Germinal center (tissue), 1 donor: ENCODE data around the gene MANSC1.
"Not testable (repeated sequence)": the region's sequence is repeated elsewhere in the genome, so short reads cannot be mapped to it uniquely, and the experiment has no call there.

Experiments
- DNase-seq: peaks from one replicate; pipeline ENCODE4 v3.0.0; 2012; ENCODE audit warnings: mixed read lengths, low spot score

The MANSC1 gene

DNA sequence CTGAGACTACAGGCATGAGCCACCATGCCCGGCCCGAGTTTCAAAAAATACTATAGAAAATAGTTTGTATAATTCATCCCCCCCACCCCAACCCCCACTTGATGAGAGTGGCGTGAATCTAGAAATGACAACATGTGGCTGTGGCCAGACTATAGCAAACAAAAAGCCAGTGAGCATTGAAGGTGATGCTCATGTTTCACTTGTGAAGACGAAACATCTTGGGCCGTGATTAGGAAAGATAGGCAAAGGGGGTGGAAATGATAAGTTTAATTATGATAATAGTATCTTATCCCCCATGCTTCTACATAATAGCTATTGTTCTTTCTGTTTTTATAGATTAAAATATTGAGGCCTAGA lies 15.4 kb upstream of the MANSC1 start:
- no peak for DNase-seq

DNA sequence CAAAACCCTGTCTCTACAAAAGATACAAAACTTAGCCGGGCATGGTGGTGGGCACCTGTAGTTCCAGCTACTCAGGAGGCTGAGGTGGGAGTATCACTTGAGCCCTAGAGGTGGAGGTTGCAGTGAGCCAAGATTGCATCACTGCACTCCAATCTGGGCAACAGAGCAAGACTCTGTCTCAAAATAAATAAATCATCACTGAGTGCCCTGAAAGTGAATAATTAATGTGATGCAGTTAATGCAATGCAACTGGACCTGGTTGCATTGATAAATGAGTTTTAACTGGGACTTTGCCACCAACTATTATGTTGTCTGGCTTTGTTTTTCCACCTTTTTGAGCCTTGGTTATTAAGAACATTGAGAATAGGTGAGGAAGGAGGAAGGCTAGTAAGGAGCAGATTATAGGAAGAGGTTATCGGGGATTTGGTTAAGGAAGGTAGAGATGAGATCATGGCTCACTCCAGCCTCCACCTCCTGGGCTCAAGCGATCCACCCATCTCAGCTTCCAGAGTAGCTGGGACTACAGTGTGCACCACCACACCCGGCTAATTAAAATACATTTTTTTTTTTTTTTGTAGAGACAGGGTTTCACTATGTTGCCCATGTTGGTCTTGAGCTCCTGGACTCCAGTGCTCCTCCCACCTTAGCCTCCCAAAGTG lies 14.9 kb upstream of the MANSC1 start:
- DNase-seq: no peak

DNA sequence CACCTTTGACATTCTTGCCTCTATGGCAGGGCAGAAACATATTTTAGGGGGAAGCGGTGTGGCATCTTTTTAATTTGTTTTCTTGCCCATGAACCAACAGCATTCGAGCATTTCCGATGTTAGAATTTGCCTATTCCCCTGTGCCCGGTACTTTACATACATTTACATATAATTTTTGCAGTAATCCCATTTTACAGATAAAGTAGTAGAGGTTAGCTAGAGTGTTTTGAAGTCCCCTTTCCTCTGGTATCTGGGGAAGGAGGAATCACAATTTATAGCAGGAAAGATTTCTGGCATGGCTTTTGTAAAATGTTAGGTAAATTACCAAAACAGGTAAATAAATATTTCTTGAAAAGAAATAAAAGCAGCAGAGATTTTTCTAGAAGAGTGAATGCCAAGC lies 8.5 kb upstream of the MANSC1 start:
- DNase-seq: peak; percentile 17

DNA sequence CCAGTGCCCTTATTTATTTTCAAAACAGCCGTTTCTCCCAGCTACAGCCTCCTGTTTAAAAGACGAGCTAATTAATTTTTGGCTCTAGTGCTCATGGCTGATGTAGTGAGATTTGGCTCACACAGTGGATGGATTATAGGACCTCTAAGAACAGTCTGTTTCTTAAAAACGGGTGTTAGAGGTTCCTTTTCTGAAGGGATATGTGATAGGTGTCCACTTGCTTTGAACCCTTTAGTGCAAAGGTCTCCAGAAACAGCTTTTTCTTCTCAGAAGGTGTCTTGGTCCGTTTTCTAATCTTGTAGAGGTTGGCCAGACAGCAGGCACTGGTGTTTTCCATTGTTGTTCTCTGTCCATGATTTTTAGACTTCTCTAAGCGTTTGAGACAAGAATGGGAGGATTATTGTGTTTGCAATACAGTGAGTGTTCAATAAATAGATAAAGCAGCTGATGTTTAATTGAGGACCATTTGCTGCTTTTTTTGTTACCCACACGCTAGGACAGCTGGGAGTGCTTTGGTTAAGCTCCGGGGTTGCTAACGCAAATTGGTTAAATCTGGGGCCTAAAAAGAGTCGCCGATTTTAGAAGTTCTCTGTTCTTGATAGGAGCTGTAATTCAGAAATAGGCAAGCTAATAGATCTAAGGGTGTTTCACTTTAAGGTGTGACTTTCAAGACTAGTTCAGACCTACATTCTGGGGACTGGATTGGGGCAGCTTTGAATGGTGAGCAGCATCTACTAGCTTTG lies 7.8 kb upstream of the MANSC1 start:
- DNase-seq: peak; percentile 28

DNA sequence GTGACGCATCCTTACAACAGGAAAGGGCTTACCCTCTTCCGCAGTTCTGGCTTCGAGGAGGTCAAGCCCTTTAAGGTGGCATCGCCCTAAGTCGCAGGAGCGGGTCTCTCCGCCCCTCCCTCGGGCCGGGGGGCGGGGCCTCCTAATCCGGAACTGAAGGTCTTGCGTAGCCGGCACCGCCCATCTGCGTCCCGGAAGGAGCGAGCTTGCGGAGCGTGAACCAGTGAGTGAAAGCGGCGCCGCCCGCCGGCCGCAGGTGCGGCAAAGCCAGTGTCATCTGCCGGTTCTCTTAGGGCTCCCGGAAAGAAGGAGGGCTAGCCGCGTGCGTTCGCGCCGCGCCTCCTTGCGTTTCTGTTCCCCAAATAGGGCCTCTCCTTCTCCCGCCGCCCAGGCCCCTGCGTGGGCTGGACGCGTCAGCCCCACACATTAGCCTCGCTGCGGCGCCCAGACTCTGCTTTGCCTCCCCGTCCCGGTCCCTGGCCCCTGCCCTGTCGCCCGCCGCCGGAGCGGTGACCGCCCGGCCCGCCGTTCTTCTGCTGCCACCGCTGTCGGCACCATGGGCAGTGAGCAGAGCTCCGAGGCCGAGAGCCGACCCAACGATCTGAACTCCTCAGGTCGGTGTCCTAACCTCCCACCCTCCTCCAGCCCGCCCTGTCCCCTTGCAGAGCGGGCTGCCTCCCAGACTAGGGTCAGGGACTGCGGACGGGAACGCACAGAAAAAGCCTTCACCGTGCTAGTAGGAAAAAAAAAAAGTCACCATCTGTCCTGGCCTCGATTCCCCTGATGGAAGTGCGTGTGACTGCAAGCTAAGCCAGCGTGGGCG lies 7.1 kb upstream of the MANSC1 start, which contains the start of gene BORCS5:
TSS of gene BORCS5 (plus strand) at position 183 of the 823 bp plus-strand sequence. CDS start at position 557, 374 bp downstream.
- peak; percentile 92 for DNase-seq

DNA sequence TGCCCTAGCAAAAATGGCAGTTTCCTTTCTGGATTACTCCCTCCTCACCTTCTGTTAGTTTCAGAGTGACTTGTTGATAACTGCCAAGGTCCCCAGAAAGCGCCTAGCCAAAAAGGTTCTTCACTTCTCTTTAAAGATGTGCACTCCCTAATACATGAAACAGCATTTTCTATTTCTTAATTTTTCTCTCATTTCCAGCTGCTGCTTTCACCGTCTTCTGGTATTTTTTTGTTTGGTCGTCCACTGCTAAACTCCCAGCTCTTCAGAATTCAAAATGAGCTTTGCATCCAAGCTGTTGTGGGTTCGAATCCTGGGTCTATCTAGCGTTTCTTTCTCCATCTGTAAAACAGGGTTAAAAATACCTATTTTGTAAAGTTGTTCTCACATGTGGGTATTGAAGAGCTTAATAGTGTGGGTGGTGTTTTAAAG lies 6.4 kb upstream of the MANSC1 start:
- DNase-seq: no peak

DNA sequence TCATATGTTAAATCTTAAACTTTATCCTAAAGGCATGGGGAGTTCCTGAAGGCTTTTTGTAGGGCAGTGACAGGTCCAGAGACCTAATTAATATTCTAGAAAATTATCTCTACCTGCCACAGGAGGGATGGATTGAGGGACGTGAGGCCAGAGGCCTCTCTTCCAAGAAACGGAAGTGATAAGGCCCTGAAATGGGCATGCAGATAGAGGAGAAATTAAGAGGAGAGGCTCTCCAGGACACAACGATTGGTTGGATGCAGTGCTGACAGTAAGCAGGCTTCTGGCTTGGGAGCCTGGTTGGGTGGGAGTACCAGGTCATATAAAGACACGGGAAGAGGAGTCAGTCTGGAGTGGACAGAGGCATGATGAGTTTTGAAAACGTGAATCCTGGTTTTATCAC lies 3.8 kb upstream of the MANSC1 start:
- no peak for DNase-seq

DNA sequence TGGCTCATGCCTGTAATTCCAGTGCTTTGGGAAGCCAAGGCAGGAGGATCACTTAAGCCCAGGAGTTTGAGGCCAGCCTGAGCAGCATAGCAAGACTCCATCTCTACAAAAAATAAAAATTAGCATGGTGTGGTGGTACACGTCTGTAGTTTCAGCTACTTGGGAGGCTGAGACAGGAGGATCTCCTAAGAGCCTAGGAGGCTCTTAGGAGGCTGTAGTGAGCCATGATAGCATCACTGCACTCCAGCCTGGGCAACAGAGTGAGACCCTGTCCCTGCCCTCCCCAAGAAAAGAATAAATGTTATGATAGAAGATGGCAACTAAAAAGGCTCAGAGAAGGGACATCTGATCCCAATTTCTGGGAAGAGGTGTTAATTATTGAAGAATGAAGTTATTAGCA lies 3.2 kb upstream of the MANSC1 start:
- no peak for DNase-seq

DNA sequence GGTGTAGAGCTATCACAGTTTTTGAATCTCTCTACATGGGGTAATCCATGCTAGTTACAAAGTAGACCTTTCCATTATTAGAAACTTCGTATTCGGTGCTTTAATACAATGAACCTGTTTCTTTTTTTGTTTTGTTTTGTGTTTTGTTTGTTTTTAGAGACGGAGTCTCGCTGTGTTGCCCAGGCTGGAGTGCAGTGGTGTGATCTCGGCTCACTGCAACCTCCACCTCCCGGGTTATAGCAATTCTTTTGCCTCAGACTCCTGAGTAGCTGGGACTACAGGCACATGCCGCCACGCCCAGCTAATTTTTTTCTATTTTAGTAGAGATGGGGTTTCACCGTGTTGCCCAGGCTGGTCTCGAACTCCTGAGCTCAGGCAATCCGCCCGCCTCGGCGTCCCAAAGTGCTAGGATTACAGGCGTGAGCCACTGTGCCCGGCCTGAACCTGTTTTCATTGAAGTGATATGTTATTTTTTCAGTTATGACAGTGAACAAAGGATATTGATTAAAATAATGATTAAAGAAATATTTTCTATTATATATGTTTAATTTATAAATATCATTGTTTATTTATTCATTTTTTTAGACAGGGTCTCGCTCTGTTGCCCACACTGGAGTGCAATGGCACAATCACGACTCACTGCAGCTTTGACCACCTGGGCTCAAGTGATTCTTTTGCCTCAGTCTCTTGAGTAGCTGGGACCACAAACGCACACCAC lies 1.6 kb upstream of the MANSC1 start:
- not testable (repeated sequence) for DNase-seq

DNA sequence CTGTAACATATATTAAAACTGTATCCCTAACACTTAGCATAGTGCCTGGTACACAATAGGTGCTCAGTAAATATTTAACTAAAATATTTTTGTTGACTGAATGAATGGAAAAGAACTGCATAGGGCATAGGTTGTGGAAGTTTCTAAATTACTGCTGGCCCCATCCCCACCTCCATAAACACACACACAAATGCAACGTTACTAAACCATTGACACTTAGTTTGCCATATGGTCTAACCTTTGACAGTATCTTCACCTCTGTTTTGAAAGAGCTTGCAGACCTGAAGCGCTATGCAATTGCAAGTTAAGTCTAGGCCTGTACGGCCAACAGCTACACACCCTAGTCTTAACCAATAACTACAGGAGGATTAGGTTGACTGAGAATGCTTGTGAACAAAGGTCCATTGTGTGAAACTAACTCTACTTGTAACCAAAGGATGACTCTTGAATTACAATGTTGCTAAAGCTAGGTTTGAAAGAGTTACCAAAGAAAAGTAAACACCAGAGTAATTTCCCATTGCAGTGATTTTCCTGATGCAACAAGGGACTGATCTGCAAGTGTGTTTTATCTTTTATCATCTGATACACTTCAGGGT lies 924 bp upstream of the MANSC1 start:
- no peak for DNase-seq

DNA sequence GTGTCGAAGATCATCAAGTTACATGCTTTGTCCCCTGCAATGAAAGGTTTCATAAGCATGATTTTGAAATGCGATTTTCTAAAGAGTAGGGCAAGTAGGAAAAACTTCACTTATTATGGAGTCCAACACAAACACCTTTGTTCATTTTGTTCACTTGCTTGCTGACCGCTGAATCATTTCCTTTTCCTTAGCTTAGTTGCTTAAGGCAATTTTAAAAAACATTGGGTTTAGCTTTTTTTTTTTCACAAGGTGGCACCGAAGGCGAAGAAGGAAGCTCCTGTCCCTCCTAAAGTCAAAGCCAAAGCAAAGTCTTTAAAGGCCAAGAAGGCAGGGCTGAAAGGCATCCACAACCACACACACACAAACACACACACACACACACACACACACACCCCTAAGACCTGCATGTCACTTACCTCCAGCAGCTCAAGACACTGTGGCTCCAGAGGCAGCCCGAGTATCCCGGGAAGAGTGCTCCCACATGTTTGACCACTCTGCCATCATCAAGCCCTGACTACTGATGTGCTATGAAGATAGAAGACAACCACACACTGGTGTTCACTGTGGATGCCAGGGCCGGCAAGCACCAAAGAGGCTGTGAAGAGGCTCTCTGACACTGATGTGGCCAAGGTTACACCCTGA lies 11.4 kb downstream of the MANSC1 start:
- DNase-seq: no peak

DNA sequence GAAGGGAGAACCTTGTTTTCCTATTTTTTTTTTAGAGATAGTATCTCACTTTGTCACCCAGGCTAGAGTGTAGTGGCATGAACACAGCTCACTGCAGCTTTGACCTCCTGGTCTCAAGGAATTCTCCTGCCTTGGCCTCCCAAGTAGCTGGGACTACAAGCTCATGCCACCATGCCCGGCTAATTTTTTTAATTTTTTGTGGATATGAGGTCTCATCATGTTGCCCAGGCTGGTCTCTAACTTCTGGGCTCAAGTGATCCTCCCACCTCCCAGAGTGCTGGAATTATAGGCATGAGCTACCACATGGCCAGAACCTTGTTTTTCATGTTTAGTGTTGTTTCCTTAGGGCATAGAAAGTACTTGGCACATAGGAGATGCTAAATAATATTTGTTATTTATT lies 13.5 kb downstream of the MANSC1 start:
- no peak for DNase-seq

DNA sequence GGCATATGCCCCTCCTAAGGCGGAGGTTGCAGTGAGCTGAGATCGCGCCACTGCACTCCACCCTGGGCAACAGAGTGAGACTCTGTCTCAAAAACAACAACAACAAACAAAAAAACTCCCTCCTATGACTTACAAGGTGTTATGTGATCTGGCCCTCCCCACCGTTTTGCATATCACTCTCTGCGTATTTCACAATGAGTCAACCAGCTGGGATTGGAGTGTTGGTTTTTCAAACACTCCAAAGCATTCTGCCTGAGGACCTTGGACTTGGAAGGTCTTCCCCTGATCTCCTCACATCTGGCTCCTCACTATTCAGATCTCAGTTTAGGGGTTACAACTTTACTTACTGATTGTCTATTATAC lies 14.0 kb downstream of the MANSC1 start:
- no peak for DNase-seq

DNA sequence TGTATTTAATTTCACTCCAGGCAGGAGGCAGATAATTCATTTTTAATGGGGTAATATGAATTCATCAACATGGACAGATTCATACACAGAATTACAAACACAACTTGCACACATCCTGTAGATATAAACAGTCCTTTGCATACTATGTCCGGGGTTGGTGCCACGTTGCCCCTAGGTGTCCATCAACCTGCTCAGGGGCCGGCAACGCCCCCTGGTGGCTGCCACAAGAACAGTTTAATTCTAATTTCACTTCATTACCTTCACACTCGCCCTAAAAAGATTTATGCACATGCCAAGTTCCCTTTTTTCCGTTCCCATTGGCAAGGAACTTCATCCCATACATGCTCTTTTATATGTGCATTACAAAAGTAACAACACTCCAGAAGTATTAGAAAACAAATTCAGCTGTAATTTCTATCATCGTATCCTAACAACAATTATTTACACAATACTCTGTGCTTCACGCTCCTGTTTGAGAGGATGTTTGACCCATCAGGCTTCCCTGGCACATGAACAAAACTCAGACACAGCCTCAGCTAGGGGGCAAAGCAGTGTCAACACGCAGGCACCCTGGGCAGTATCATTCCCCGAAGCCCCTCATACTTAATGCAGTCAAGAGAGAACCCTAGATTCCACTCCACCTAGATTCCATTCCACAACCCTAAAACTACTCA lies 15.5 kb downstream of the MANSC1 start:
- DNase-seq: peak; percentile 71

DNA sequence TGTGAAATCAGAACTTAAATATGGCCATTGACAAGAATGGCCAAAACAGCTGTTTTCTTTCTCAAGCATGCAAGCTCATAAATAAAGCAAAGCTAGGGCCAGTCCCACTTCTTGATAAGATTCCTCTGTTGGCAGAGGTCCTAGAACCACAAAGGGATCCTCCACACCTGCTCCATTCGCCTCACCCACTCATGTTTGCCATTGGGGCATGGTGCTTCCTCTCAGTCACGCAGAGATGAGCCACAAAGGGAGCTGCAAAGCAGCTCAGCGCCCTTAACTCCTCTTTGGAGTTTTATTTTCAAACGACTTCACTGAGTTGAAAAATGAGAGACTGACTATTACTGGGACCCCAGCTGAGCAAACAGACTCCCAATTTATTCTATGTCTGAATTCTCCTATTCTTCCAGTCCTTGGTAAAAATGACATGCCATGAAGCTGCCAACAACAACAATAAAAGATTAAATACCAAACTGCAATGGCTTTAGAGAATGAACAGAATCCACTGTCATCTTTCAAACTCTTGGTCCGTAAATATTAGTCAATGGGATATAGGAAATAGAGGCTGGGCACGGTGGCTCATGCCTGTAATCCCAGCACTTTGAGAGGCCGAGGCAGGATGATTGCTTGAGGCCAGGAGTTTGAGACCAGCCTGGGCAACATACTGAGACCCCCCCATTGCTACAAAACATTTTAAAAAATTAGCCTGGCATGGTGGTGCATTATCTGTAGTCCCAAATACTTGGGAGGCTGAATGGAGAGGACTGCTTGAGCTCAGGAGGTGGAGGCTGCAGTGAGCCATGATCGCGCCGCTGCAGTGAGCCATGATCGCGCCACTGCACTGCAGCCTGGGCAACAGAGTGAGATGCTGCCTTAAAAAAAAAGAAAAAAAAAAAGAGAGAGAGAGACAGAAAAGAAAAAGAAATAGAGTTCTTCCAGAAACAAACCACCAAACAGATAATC lies 16.4 kb downstream of the MANSC1 start:
- DNase-seq: no peak

DNA sequence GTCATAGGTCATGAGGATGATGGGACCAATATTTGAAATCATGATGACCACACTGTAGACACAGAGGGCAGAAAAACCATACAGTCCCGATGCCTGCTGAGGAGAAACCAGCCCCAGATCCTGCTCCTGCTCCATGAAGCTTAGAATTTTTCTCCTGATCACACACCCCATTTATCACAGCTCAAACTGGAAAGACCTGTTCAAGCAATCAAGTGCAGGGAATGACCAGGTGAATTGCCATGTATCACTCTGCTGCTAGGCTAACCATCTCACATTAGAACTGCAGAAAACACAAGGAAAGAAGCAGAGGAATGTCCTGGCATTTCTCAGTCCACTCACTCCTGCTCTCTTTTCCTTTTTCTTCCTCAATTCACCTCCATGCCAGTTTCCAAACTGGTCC lies 18.1 kb downstream of the MANSC1 start:
- no peak for DNase-seq

DNA sequence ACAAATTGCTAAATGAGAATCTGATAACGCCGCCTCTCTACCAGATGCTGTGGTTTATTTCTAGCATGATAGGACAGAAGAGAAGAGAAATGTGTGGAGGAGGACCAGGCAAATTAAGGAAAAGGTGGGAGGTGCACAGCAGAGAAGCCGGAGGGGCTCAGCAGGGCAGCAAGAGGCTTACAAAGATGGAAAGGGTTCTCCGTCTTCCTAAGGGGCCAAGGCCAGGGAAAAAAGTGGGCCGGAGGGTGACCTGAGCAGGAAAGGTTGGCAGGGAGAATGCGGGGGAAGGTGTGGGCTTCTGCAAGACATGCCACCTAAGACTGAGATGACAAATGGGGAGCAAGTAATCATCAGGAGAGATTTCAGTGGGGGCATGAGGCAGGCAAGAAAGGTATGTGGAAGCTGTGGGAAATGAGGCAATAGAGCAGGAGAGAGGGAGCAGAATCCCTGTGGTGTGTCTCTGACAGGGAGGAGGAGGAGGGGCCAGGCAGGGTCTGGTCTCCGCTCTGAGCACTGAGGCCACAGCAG lies 18.7 kb downstream of the MANSC1 start:
- DNase-seq: no peak

DNA sequence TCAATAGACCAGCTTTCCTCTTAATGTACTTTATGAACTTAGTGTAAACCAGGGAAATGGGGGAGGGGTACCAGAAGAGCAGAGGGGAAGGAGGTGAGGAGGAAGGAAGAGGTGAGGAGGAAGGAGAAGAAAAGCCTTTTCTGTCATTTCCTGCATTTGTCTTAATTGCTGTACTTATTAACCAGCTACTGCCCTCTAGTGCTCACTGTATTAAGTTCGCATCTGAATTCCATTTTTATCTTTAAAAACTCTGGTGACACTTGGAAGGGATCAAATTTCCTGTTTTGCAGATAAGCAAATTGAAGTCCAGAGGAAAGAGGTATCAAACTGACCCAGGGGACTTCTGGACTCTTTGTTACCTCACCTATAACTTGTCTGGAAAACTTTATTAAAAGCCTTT lies 22.2 kb downstream of the MANSC1 start:
- DNase-seq: peak; percentile 47

DNA sequence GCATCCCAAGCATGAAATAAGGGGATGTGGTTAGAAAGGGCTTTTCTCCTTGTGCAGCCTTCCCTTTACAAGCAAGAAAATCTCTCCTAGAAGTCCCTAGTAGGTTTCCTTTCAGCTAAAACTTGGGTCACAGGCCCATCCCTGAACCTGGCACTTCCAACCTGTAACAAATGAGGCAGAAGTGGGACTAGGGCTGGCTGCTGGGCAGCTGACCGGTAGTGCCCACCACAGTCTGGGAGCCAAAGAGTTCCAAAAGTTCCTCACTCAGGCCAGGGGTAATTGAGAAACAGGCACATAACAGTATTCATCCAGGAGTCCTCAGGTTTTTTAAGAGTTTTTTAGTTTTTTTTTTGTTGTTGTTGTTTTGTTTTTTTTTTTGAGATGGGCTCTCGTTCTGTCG lies 23.8 kb downstream of the MANSC1 start:
- DNase-seq: no peak
